Endothelial cell of umbilical vein (primary cell): Measurements from ENCODE around the gene JAKMIP3. TPM values are rescaled to one million over a fixed set of nuclear protein-coding genes. Genes with fewer than 3 reads are reported as not detected.

Experiments used
- BruUV-seq: library from RNA; stranded (reverse); fragments of 400-500 nt; replicated peaks from 2 replicates; lab custom pipeline; 2021; lab: Mats Ljungman, UMichigan
- CTCF ChIA-PET: fragments of 300-600, 350-600 bp; sonication (Branson Sonifier 250); formaldehyde crosslinking; loops from one replicate; lab custom pipeline; 2021; ENCODE audit warnings: antibody characterized with exemption, inconsistent platforms; lab: Charles Lee
- POLR2A ChIA-PET: fragments of 300-600, 350-600 bp; sonication (Branson Sonifier 250); formaldehyde crosslinking; loops from one replicate; lab custom pipeline; 2021; ENCODE audit warnings: antibody characterized with exemption, inconsistent platforms; lab: Charles Lee
- DNase-seq: peaks from one replicate; pipeline ENCODE4 v3.0.0-alpha.2; 2011; ENCODE audit warnings: low read depth, low spot score
- FAIRE-seq: peaks from 2 replicates; lab custom pipeline; 2011; peaks lifted over from hg19 to GRCh38; lab: Jason Lieb, UNC
- H2AFZ ChIP-seq: 2 replicates; pipeline ENCODE4 v1.6.0; 2012; ENCODE audit warnings: low read depth, low read length, control low read depth, inconsistent platforms
- H3K27ac ChIP-seq: 2 replicates; pipeline ENCODE4 v1.5.1; 2011; ENCODE audit warnings: low read depth, mild to moderate bottlenecking, control low read depth, low read length, moderate library complexity; ENCODE audit not compliant: insufficient read depth
- H3K27me3 ChIP-seq, 2 experiments: 2 replicates each; pipeline versions ENCODE4 v1.6.0 to v1.6.1; 2011; ENCODE audit warnings: low read length in 2 of 2, mixed read lengths in 1 of 2; ENCODE audit not compliant: control insufficient read depth in 2 of 2, insufficient read depth in 2 of 2
- H3K36me3 ChIP-seq, 2 experiments: 2 replicates in 1 of 2; 3 replicates in 1 of 2; pipeline ENCODE4 v1.5.1; 2011; ENCODE audit warnings: low read length in 2 of 2, mild to moderate bottlenecking in 1 of 2, moderate library complexity in 1 of 2; ENCODE audit not compliant: control insufficient read depth in 2 of 2, insufficient read depth in 2 of 2; ENCODE audit errors: extremely low read depth in 1 of 2
- H3K4me1 ChIP-seq: 3 replicates; pipeline ENCODE4 v1.5.1; 2011; ENCODE audit warnings: mild to moderate bottlenecking, low read length; ENCODE audit not compliant: control insufficient read depth, insufficient read depth; ENCODE audit errors: extremely low read depth
- H3K4me2 ChIP-seq: 2 replicates; pipeline ENCODE4 v1.6.1; 2011; ENCODE audit warnings: low read length, control low read depth, mixed read lengths; ENCODE audit not compliant: insufficient read depth
- H3K4me3 ChIP-seq, 3 experiments: fragments of 200-600 bp in 1 of 3; sonication (generic), shearing (Covaris generic) in 1 of 3; replicated peaks in 1 of 3; 2 replicates each; pipeline ENCODE4 v1.5.1; 2011 to 2016; ENCODE audit warnings: control low read depth in 3 of 3, low read length in 3 of 3, mild to moderate bottlenecking in 2 of 3, inconsistent platforms in 1 of 3, low read depth in 1 of 3, moderate library complexity in 1 of 3; ENCODE audit not compliant: insufficient read depth in 1 of 3
- H3K79me2 ChIP-seq: 2 replicates; pipeline ENCODE4 v1.6.0; 2012; ENCODE audit warnings: low read length, inconsistent platforms; ENCODE audit not compliant: control insufficient read depth, insufficient read depth
- H3K9ac ChIP-seq: replicated peaks from 2 replicates; pipeline ENCODE3; 2011; ENCODE audit warnings: low read length, control low read depth; ENCODE audit not compliant: insufficient read depth; ENCODE audit errors: extremely low read depth
- H3K9me1 ChIP-seq: replicated peaks from 3 replicates; pipeline ENCODE4 v1.6.0; 2011; ENCODE audit warnings: mild to moderate bottlenecking, low read length; ENCODE audit not compliant: control insufficient read depth, insufficient read depth; ENCODE audit errors: extremely low read depth
- H3K9me3 ChIP-seq: replicated peaks from 2 replicates; pipeline ENCODE4 v1.5.1; 2012; ENCODE audit warnings: low read length, inconsistent platforms; ENCODE audit not compliant: control insufficient read depth, insufficient read depth
- H4K20me1 ChIP-seq: replicated peaks from 2 replicates; pipeline ENCODE3; 2011; ENCODE audit warnings: mild to moderate bottlenecking, low read length; ENCODE audit not compliant: control insufficient read depth, insufficient read depth; ENCODE audit errors: extremely low read depth
- EZH2 ChIP-seq: IDR thresholded peaks from 2 replicates; pipeline ENCODE4 v1.6.1; 2012; ENCODE audit warnings: borderline replicate concordance, low read depth, mild to moderate bottlenecking, moderate library complexity, low read length, inconsistent platforms; ENCODE audit not compliant: severe bottlenecking
- FOS ChIP-seq: IDR thresholded peaks from 2 replicates; pipeline ENCODE4 v1.6.1; 2011; ENCODE audit warnings: mild to moderate bottlenecking, low read length, moderate library complexity, borderline replicate concordance; ENCODE audit not compliant: insufficient read depth
- GATA2 ChIP-seq: IDR thresholded peaks from 2 replicates; pipeline ENCODE4 v1.7.0; 2011; ENCODE audit warnings: low read depth, mild to moderate bottlenecking, moderate library complexity, mixed read lengths, low read length; ENCODE audit not compliant: insufficient read length, insufficient read depth
- JUN ChIP-seq: IDR thresholded peaks from 2 replicates; pipeline ENCODE4 v1.6.1; 2011; ENCODE audit warnings: borderline replicate concordance, low read depth; ENCODE audit not compliant: insufficient read length, insufficient read depth
- MYC ChIP-seq: IDR thresholded peaks from one replicate; pipeline ENCODE4 v1.6.1; 2011; ENCODE audit warnings: mild to moderate bottlenecking, low read depth, low read length
- POLR2A ChIP-seq: IDR thresholded peaks from 2 replicates; pipeline ENCODE4 v1.6.1; 2012; ENCODE audit warnings: low read depth, mild to moderate bottlenecking, control low read depth, low read length
- POLR2AphosphoS5 ChIP-seq: IDR thresholded peaks from 2 replicates; pipeline ENCODE4 v1.6.1; 2012; ENCODE audit warnings: low read depth, mild to moderate bottlenecking, control low read depth, low read length, moderate library complexity; ENCODE audit not compliant: insufficient read depth
- dilution Hi-C: fragments of 300-500 bp; cut with MboI; formaldehyde crosslinking; loops from one replicate; pipeline ENCODE4 v1.15.0; 2019; ENCODE audit warnings: low sequenced_read_pairs; ENCODE audit not compliant: extremely low pct_ligation_motif_present
- intact Hi-C: fragments of 100-400 bp; cut with micrococcal nuclease; formaldehyde crosslinking; loops from one replicate; pipeline ENCODE4 v1.10.0; 2022
- polyA plus RNA-seq, 4 experiments: library from polyadenylated mRNA; depleted of rRNA in 3 of 4; stranded (reverse) in 3 of 4; unstranded in 1 of 4; fragments of >200 nt; gene quantifications; 2 replicates each; pipeline versions ENCODE4 v1.2.1 to v1.2.3, GENCODE V29; 2011 to 2012; ENCODE audit warnings: missing spikeins in 1 of 4
- total RNA-seq: library from RNA; stranded (reverse); gene quantifications from 2 replicates; pipeline ENCODE4 v1.2.3, GENCODE V29; 2021
- TF ChIP-seq, protein P1 (sequence below), 2 donors: IDR thresholded peaks; 1 replicate in 1 of 2; 2 replicates in 1 of 2; pipeline ENCODE4 v1.5.1; 2011; ENCODE audit warnings: low read length in 2 of 2, mild to moderate bottlenecking in 2 of 2, moderate library complexity in 2 of 2, control low read depth in 1 of 2, inconsistent platforms in 1 of 2, low read depth in 1 of 2; ENCODE audit not compliant: insufficient read depth in 1 of 2; ENCODE audit errors: extremely low read depth in 1 of 2
- TF ChIP-seq, protein P2 (sequence below): IDR thresholded peaks from 2 replicates; pipeline ENCODE4 v1.6.1; 2011; ENCODE audit not compliant: insufficient read depth, insufficient read length

Gene JAKMIP3
- total and polyA plus RNA-seq, 2 donors (not counting 3 experiments of a cell fraction or from before 2014, with no cell fraction given): 0.01 TPM; not detected in 1

DNA sequence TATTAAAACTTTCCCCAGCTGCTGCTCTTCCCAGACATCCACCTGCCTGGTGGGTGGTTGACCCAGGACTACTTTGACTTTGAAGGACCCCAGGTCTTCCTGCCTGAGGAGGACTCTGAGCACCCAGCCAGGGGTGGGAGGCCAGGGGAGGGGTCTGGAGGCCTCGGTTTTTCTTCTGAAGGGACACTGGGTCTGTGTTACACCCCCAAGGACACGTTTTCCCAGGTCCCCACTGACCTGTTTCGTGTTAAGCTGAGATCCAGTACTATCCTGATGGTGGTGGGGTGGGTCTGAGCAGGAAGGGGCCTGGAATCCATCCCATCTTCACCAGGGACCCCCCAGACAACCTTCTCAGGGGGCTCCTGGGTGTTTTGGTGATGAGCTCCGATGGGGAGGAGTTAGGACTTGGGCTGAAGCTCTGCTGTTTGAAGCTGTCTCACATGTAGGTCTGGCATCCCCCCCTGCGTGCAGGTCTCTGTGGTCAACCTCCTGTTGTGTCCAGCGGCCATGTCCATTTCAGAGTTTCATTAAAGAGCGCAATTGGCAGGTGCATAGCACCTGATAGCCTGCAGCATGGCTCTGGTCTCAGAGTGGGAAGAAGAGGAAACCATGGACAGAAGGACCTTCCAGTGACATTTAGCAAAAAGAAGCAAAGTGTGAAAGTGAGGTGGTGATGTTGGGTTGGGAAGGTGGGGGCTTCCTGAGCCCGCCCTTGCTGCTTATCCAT is 3.5 kb downstream of the JAKMIP3 start:
- no TSS peak for BruUV-seq
- Histone ChIP-seq H3K36me3 (no peaks in the 10 kb centered on the region), H3K9ac (no peak overlapping the region), H3K9me1 (no peaks in the 10 kb centered on the region), H3K79me2 (no peaks in the 10 kb centered on the region), H3K4me3 (no peak overlapping the region), H4K20me1 (no peaks in the 10 kb centered on the region), H3K9me3 (no peaks in the 10 kb centered on the region), H3K4me2 (no peak overlapping the region), H3K4me1 (no peaks in the 10 kb centered on the region), H3K27ac (no peak overlapping the region), H2AFZ (no peak overlapping the region), H3K27me3 (no peaks in the 10 kb centered on the region)
- POLR2A ChIA-PET: no interaction called here
- CTCF ChIA-PET: no interaction called here
- intact Hi-C loops: no loop called here
- FAIRE-seq: no peak
- dilution Hi-C loops: no loop called here
- DNase-seq: no peak
- TF ChIP-seq, protein P1, sequence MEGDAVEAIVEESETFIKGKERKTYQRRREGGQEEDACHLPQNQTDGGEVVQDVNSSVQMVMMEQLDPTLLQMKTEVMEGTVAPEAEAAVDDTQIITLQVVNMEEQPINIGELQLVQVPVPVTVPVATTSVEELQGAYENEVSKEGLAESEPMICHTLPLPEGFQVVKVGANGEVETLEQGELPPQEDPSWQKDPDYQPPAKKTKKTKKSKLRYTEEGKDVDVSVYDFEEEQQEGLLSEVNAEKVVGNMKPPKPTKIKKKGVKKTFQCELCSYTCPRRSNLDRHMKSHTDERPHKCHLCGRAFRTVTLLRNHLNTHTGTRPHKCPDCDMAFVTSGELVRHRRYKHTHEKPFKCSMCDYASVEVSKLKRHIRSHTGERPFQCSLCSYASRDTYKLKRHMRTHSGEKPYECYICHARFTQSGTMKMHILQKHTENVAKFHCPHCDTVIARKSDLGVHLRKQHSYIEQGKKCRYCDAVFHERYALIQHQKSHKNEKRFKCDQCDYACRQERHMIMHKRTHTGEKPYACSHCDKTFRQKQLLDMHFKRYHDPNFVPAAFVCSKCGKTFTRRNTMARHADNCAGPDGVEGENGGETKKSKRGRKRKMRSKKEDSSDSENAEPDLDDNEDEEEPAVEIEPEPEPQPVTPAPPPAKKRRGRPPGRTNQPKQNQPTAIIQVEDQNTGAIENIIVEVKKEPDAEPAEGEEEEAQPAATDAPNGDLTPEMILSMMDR (IDR thresholded peaks at IDR 0.05; ENCODE audit: extremely low read depth in 1 of 2, insufficient read depth in 1 of 2, low read depth in 1 of 2, low read length in 2 of 2): no peak
- TF ChIP-seq POLR2AphosphoS5 (no peak), EZH2 (no peak), JUN (no peak), MYC (no peak), FOS (no peak), POLR2A (no peak), GATA2 (no peak)
- TF ChIP-seq, protein P2, sequence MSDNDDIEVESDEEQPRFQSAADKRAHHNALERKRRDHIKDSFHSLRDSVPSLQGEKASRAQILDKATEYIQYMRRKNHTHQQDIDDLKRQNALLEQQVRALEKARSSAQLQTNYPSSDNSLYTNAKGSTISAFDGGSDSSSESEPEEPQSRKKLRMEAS: no peak
